NCI-H2107 (cell line): Measurements from ENCODE around the gene ZC3H12A.

Experiments used
- DNase-seq: peaks from one replicate; lab custom pipeline; 2025; lab: John Stamatoyannopoulos, UW

Gene ZC3H12A

DNA sequence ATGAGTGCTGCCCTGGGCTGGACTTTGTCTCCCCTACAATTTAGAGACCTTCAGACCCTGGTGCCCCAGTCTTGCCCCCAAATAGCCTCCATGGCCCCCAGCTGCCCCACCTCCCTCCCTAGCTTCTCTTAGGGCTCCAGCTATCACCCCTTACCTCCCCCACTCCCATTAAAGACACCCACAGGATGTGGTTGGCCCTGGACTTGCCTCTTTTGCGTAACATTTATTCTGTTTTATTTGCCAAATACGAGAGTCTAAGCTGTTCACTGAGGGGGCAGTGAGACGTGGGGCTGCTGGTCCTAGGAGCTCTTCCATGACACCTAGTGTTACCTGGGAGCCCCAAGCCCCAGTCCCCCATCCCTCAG lies 4.5 kb downstream of the ZC3H12A start:
- no peak for DNase-seq

DNA sequence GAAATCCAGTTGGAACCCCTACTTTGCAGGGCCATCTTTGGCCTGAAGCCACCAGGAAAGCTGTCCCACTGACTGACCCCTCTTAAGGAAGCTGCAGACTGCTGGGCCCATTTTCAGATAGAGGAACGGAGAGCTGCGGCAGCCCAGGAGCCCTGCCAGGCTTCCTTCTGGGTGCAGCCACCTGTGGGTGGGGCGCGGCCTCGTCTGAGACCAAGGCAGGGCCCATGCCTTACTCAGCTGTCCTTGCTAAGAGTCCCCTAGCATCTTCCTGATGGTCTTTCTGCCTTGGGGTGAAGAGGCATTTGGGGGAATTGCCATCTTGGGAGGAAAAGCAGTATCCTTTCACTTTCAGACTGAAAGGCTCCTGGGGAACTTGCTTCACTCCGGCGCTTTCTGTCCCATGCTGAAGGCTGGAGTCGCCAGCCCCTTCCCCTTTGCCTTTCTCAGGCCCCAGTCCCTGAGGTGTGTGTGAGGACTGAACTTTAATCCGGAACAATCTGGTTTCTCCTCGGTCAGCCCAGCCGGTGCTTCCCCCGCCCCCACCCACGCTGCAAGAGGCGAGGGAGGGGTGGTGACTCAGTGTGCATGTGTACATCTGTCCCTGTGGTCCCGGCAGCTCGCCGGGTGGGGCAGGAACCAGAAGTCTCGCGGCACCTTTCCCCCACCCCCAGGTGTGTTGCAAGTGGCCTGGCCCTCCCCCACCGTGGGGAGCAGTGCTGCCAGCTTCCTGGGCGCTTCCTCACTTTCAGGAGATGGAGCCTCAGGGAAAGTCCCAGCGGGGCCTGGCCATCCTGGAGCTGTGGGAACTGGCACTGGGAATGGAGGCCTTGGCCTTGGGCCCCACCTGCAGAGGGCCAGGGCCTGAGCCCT lies 5.1 kb downstream of the ZC3H12A start:
- peak; percentile 51 for DNase-seq

DNA sequence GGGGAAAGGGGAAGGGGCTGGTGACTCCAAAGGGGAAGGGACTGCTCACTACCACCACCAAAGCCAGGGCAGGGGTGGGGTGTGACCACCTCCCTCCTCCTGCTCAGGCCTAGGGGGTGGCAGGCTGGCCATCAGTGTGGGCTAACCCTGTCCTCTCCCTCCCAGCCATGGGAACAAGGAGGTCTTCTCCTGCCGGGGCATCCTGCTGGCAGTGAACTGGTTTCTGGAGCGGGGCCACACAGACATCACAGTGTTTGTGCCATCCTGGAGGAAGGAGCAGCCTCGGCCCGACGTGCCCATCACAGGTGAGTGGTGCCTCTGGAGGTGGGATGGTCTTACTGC lies 5.7 kb downstream of the ZC3H12A start:
- no peak for DNase-seq

DNA sequence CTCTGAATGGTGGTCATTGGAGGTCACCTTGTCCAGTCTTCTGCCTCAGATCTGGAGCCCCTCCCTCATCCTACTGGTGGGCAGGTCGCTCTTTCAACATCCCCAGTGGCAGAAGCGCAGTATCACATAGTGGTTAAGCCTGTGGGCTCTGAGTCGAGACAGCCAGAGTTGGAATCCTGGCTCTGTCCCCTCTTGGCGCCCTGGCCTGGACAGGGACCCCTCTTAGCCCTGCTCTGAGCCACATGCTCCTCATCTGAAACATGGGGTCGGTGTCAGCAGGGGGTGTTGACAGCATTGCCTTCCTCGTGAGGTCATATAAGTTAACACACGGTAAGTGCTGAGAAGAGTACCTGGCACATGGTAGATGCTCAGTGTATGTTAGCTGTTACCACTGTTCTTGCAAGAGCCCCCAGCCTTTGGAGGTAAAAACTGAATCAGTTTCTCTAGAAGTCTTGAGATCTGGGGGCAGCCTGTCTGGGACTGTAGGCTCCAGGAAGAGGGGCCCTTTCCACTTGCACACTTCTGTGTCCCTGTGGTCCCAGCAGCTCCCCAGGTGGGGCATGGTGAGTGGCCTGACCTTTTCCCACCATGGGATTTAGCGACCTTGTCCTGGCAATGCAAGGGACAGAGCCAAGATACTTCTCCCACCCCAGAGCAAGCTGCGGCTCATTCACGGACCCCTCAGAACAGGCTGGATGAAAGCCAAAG lies 6.4 kb downstream of the ZC3H12A start:
- no peak for DNase-seq

DNA sequence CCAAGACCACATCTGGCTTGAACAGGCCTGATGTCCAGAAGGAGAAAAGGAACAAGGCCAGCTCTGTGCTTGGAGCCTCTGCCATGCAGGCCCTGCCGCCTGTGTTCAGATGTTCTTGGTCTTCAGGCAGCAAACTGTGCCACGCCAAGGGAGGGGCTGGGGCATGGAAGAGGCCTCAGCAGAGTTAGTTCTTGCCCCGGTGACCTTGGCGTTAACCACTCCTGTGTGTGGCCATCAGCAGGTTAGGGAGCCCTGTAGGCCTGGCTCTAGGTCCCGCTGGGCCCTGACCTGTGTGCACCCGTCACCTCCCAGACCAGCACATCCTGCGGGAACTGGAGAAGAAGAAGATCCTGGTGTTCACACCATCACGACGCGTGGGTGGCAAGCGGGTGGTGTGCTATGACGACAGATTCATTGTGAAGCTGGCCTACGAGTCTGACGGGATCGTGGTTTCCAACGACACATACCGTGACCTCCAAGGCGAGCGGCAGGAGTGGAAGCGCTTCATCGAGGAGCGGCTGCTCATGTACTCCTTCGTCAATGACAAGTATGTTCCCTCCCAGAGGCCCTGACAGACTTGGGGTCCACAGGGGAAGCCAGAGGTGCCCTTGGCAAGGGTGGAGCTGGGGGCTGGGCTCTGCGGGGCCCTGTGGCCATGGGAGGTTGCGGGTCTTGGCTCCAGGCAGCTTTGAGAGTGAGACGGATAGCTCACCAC lies 7.1 kb downstream of the ZC3H12A start:
- DNase-seq, result no peak

DNA sequence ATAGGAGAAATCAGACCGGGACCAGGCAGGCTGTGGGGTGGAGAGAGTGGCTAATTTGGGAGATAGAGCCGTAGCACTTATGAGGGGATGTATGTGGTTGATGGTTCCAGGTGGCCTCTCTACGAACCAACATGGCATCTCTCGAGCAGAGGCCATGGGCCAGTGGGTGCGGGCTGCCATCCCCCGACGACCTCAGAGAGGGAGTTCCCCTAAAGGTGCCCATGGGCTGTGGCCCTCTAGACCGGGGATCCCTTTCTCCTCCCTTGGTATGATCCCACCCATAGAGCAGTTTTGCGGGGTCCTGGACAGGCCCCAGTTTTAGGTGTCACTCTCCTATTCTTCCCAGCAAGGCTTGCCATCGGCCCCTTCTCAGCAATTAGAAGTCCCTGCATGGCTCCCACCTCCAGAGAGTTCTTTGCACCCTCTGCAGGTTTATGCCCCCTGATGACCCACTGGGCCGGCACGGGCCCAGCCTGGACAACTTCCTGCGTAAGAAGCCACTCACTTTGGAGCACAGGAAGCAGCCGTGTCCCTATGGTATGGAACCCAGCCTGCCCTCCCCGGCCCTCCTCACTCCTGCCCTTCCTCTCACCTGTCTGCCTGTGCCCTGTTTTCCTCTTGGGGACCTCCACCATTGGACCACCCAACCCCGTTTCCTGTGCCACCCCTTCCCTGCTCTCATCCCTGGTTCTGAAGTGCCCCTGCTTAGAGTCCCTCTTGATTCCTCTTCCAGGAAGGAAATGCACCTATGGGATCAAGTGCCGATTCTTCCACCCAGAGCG lies 7.8 kb downstream of the ZC3H12A start:
- DNase-seq, result no peak

DNA sequence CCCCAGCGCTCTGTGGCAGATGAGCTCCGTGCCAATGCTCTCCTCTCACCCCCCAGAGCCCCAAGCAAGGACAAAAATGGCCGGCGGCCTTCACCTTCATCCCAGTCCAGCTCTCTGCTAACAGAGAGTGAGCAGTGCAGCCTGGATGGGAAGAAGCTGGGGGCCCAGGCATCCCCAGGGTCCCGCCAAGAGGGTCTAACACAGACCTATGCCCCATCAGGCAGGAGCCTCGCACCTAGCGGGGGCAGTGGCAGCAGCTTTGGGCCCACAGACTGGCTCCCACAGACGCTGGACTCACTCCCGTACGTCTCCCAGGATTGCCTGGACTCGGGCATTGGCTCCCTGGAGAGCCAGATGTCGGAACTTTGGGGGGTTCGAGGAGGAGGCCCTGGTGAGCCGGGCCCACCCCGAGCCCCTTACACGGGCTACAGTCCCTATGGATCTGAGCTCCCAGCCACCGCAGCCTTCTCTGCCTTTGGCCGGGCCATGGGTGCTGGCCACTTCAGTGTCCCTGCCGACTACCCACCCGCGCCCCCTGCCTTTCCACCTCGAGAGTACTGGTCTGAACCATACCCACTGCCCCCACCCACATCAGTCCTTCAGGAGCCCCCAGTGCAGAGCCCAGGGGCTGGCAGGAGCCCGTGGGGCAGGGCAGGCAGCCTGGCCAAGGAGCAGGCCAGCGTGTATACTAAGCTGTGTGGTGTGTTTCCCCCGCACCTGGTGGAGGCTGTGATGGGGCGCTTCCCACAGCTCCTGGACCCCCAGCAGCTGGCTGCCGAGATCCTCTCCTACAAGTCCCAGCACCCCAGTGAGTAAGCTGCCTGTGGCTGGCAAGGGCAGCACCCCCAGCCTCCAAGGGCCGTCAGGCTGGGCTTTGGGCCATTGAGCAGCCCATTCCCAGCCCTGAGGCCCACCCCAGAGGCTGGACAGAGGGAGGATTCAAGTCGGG lies 8.7 kb downstream of the ZC3H12A start:
- no peak for DNase-seq

DNA sequence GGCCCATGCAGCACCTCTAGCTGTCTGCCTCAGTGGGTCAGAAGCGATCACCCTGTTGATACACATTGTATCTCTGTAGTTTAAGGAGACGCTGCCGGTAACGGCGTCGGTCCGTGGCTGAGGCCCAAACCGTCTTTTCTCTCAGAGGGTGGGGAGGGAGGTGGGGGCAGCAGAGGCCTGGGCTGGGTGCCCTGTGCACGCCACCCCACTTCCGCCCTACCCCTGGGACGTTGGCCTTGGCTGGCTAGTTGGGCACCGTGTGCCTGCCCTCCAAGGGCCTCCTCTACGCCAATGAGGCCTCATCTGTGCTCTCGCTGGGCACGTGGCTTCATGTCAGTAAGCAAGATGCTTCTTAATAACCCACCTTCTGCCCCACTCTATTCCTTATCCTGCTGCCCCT lies 9.4 kb downstream of the ZC3H12A start:
- no peak for DNase-seq

DNA sequence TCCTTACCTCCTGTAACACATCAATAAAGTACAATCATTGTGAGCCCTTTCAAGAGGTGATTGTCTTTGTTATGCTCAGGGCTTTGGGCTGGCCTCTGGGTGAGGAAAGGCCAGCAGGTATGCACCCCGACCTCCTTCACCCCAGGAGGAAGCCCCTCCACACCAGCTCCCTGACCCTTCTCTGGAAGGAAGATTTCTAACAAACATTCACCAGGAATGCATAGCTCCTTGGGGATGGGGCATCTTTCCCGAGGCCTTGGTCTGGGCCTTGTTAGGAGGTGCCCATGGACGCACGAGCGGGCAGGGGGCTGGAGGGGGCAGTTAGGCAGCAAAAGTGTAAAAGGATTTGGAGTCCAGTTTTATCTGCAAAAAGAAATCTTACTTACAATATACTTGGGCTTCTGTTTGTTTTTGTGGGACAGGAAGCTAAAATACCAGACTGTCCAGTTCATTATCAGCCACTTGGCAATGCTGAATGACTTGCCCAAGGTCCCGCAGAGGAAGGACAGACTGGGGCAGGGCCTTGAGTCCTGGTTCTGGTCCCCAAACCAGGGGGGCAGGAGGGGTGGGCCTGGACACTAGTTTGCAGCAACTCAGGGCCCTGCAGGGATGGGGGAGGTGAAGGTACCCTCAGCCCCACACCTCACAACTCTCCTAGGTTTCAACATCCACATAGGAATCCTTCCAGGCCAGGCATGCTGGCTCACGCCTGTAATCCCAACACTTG lies 10.1 kb downstream of the ZC3H12A start:
- DNase-seq, result no peak

DNA sequence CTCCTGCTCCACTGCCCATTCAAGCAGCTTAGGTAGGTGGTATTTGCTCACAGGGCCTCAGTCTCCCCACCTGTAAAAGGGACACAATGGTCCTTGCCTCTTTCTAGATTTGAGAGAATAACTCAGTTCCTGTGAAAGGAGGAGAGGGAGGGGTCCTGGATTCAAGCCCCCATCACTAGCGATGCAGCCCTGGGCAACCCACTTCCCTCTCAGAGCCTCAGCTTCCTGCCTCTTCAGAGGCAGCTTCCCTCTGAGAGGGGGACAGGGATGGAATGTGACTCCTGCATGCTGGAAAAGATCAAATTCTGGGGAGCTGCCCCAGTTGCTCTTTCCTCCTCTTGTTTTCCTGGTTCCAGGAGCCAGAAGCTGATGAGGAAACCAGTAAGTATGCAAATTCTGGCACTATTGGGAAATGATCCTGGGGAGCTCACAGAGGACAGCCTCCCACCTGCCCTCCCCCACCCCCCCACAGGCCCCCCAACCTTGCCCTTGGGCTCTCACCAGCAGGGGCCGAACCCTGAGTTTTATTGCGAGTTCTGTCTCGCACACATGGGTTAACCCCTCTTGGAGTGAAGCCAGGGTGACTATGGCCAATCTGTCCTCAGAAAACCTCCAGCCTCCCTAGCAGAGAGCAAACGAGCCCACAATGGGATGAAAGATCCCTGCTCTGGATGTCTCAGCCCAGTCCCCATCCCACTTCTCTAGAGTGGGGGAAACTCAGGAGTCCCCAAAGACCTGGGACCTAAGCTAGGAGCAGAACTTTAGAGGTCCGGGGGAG lies 11.7 kb downstream of the ZC3H12A start:
- DNase-seq, result no peak

DNA sequence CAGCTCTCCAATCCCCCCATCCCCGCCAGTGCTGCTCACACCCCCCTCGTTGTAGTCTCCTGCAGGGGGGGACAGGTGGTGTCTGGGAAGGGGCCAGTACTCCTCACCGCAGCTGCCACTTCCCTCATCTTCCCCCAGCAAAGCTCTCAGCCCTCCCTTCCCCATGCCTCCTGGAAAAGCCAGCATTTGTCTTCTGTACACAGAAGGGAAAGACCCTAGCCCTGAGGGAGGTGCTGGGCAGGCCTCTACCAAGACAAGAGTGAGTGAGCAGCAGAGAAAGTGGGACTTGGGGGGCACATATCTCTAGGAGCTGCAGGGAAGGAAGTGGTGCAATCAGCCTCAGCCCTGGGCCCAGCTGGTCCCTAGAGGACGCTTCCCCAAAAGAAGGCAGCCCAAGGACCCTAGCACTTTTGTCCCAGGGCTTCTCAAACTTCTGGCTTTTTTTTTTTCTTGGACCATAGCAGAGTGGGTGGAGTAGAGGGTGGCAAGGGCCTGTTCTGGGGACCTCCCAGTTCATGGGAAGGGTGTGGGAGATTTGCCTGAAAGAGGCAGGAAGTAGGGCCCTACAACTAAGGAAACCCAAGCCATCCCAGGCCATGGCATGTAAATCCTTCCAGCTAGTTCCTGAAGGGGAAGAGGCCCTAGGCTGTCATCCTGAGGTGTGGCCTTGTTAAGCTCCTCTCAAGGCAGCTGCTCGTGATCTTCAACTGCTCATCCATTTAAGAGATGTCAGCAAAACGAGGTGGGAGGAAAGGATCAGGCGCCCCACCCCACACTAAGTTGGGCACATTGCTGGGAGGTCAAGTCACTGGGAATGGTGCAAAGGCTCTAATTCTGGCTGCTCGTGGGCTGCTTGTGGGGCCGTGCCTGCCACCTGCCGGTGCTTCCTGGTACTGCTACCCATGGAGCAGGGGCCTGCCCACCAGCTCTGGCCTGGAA lies 12.6 kb downstream of the ZC3H12A start:
- no peak for DNase-seq

DNA sequence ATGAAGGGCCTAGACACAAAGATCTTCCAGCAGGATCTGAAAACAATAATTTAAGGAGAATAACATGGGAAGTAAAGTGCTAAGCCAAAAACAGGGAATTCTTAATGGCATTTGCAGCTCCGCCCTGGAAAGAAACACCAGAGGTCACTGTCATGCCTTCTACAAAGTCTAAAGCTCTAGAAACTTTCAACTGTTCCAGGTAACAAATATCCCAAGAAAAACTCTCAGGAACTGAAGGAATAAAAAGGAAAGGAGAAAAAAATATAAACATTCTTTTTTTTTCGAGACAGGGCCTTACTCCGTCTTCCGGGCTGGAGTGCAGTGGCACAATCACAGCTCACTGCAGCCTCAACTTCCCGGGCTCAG lies 13.2 kb downstream of the ZC3H12A start:
- no peak for DNase-seq

DNA sequence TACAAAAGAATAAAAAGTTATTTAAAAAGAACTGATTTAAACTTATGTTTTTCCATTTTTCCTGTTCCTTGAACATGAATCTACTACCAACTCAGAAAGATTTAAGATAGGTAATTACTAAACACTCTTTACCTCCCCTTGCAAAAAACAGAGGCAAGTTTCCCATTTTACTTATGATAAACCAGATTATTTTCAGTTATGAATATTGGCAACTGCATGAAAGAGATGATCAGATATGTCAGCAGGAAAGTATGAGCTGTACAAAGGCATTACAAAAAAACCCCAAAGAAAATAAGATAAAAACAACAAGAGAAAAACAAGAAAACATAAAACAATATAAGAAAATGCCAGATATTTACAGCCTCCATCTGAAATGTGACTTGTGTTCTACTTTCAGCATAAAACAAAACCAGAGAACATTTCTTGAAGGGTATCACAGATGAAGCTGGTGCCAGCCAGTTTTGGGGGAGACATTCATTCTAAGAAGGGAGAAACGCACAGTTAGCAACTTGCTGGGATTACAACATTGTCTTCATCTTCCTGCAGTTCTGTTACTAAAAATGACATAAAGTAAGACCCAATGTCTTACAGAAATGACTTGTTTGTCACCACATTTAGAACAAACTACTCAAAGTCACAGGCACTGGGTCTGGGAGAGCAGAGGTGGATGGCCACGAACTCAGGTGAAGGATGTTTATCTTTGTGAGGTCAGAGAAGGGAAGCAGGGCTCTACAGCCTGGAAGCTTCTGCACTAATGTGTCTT lies 19.1 kb downstream of the ZC3H12A start:
- DNase-seq, result no peak

DNA sequence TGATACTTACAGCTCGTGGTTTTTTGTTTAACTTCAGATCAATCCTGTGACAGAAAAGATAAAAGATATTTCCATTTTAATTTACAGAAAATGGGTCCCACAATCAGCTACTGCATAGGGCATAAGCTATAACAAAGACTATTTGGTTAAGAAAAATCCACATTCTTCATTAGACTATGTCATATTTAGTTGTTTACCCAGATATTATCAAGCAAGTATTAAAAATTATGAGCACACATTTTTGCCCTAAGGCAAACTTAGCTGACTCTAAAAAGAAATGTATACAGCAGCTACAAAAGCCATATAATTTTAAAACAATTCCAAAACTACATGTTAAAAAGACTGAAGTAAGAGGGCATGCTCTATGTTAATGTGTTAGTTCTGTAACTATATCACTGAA lies 21.5 kb downstream of the ZC3H12A start:
- DNase-seq, result no peak

DNA sequence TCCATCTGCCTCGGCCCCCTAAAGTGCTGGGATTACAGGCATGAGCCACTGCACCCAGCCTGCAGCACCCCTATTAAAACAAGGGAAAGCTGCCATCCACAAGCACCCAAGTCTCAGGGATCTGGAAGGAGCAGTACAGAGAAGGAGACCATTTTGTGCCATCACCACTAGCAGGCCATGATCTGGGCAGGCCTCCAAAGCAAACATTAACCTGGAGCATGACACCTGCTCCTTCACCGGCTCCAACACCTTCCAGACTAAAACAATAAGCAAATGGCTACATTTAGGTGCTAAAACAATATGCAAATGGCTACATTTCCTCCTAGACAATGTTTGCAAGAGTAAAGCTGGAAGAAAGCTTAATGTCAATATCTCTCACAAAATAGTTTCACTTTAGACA lies 23.5 kb downstream of the ZC3H12A start:
- DNase-seq, result peak; percentile 34

DNA sequence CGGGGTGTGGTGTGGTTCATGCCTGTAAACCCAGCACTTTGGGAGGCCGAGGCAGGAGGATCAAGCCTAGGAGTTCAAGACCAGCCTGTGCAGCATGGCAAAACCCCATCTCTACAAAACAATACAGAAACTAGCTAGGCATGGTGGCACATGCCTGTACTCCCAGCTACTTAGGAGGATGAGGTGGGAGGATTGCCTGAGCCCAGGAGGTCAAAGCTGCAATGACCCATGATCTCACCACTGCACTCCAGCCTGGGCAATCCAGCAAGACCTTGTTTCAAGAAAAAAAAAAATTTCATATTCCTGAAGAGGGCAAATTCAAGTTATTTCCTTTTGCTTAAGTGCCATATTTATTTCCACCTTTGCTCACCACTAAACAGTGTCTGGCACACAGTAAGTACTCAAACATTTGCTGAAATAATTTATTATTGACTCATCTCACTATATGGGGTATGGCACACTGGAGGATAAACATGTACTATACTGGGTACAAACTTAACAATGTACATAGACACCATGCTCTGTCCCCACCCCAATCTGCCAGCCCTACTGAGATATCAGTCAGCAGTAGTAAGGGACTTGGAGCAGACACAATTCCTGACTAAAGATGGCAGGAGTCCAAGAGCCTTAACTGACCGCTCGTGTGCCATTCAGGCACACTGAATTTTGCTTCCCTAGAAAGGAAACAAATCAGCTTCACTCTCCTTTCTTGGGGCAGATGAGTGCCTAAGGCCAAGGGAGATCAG lies 24.7 kb downstream of the ZC3H12A start:
- no peak for DNase-seq

DNA sequence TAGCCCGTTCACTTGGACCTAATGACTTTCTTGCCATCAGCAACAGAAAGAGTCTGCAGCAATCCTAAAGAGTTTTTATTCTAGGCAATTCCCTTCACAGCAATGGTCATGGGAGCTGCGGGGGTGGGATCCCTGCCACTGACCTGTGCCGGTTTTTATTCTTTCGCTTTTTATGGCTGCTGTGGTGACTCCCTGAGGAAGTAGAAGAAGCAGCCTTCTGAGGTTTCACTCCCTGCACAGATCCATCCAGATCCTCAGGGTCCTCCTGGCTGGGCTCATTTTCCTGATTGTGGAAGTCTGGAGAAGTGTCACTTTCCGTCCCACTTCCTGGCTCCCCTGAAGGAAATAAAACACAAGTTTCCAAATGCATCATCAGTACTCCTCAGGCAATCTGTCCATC lies 27.3 kb downstream of the ZC3H12A start:
- no peak for DNase-seq
